Neutrophil (primary cell): ENCODE data around the gene GNG7.

Source experiments
- H3K27ac ChIP-seq: fragments of 200-600 bp; sonication (generic); 2 replicates; pipeline ENCODE4 v1.5.1; 2016; ENCODE audit warnings: mild to moderate bottlenecking, moderate library complexity
- H3K27me3 ChIP-seq: fragments of 200-600 bp; sonication (generic); 2 replicates; pipeline ENCODE4 v1.6.0; 2016; ENCODE audit warnings: mild to moderate bottlenecking
- H3K36me3 ChIP-seq: fragments of 200-600 bp; sonication (generic); 2 replicates; pipeline ENCODE4 v1.5.1; 2017
- H3K4me1 ChIP-seq, 2 experiments: fragments of 200-600 bp in 1 of 2; sonication (generic) in 1 of 2; 1 replicate in 1 of 2; 2 replicates in 1 of 2; pipeline versions ENCODE4 v1.5.1 to v1.6.1; 2013 to 2016; ENCODE audit warnings: low read depth in 1 of 2, low read length in 1 of 2, mild to moderate bottlenecking in 1 of 2, moderate library complexity in 1 of 2; ENCODE audit not compliant: control insufficient read depth in 1 of 2, insufficient read depth in 1 of 2
- H3K4me3 ChIP-seq, 2 experiments: fragments of 200-600 bp in 1 of 2; sonication (generic) in 1 of 2; 1 replicate in 1 of 2; 2 replicates in 1 of 2; pipeline ENCODE4 v1.5.1; 2013 to 2016; ENCODE audit warnings: low read depth in 1 of 2, low read length in 1 of 2, mild to moderate bottlenecking in 1 of 2, moderate library complexity in 1 of 2
- H3K9me3 ChIP-seq: fragments of 200-600 bp; sonication (generic); 2 replicates; pipeline ENCODE4 v1.5.1; 2016
- TF ChIP-seq, protein P1 (sequence below): fragments of 200-600 bp; sonication (generic); IDR thresholded peaks from 2 replicates; pipeline ENCODE4 v1.5.1; 2016; ENCODE audit warnings: antibody characterized with exemption

The GNG7 gene

GRCh38 chr19:2491130-2491801, 211.2 kb downstream of the GNG7 start:
- H3K36me3 ChIP-seq = no peaks in the 10 kb centered on the region
- no peaks in the 10 kb centered on the region for H3K9me3 ChIP-seq
- H3K4me3 ChIP-seq = no peak overlapping the region
- no peak overlapping the region for H3K27ac ChIP-seq
- TF ChIP-seq, protein P1, sequence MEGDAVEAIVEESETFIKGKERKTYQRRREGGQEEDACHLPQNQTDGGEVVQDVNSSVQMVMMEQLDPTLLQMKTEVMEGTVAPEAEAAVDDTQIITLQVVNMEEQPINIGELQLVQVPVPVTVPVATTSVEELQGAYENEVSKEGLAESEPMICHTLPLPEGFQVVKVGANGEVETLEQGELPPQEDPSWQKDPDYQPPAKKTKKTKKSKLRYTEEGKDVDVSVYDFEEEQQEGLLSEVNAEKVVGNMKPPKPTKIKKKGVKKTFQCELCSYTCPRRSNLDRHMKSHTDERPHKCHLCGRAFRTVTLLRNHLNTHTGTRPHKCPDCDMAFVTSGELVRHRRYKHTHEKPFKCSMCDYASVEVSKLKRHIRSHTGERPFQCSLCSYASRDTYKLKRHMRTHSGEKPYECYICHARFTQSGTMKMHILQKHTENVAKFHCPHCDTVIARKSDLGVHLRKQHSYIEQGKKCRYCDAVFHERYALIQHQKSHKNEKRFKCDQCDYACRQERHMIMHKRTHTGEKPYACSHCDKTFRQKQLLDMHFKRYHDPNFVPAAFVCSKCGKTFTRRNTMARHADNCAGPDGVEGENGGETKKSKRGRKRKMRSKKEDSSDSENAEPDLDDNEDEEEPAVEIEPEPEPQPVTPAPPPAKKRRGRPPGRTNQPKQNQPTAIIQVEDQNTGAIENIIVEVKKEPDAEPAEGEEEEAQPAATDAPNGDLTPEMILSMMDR = no peak
- peaks cover 93% of the 10 kb centered on the region for H3K27me3 ChIP-seq
- H3K4me1 ChIP-seq = peaks cover 27 to 32% of the 10 kb centered on the region in 2 experiments

DNA sequence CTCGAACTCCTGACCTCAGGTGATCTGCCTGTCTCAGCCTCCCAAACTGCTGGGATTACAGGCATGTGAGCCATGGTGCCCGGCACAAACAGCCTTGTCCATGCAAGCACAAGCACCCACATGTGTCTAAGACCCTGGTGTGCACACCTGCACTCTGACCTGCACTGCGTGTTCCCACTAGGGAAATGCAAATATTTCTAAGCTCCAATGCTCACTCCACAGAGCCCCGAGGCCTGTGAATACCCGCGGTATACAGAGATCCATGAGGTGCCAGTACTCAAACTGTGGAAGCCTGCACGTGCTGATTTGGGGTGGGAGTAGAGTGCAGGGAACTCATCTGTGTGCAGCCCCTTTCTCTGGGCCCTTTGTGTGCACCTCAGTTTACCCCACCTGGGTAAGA, 211.8 kb downstream of the GNG7 start:
- no peak overlapping the region for H3K4me3 ChIP-seq
- TF ChIP-seq, protein P1 = no peak
- H3K27ac ChIP-seq = no peak overlapping the region
- H3K36me3 ChIP-seq = no peaks in the 10 kb centered on the region
- peaks cover 25 to 32% of the 10 kb centered on the region in 2 experiments for H3K4me1 ChIP-seq
- H3K9me3 ChIP-seq = no peaks in the 10 kb centered on the region
- H3K27me3 ChIP-seq = peaks cover 89% of the 10 kb centered on the region

- Histone ChIP-seq H3K4me3 (no peak overlapping the region), H3K27ac (no peak overlapping the region), H3K36me3 (no peaks in the 10 kb centered on the region), H3K27me3 (peaks cover 76% of the 10 kb centered on the region), H3K4me1 (peaks cover 14 to 20% of the 10 kb centered on the region in 2 experiments), H3K9me3 (no peaks in the 10 kb centered on the region)
- TF ChIP-seq, protein P1 = no peak
Measured at GRCh38 chr19:2488942-2489731, 213.4 kb downstream of the GNG7 start.

DNA sequence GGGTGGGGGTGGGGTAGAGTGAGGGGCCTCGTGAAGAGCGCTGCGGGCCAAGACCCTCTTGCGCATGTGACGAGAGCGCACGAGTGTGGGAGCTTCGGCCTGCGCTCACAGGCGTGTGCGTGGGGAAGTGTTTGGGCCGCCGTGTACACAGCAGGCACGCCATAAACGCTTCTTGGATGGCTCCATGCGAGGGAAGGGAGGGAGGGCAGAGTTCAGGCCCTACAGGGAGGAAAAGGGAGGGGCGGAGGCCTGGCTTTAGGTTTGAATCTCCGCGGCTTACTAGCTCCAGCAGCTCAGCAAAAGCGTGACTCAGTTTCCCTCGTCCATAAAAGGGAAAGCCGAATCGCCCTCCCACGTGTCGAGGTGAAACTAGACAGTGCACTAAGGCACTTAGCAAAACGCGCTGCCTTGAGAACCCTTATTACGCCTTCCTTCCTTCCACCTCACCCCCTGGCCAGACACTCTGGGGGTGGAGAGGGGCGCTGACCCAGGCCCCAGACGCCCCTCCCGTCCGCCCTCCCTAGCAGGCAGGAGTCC, 214.0 kb downstream of the GNG7 start:
- no peak overlapping the region for H3K4me3 ChIP-seq

DNA sequence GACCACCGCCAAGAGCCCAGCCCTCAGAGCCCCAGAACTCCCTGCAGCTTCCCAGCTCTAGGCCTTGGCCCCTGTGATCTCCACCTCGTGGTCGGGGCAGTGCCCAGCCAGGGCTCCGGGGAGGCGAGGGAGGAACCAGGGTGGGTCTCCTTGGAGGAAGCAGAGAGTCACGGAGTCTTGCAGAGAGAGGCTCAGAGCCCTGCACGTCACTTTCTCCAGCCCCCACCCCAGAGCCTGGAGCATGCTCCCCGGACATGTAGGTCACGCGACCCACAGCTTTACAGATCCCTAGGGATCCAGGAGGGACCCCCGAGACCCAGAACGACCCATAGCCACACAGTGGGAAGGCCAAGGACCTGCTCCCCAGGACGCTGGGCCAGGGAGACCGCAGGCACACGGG, 214.7 kb downstream of the GNG7 start:
- Histone ChIP-seq H3K27ac (no peak overlapping the region), H3K4me1 (peaks cover 14 to 18% of the 10 kb centered on the region in 2 experiments), H3K4me3 (no peak overlapping the region), H3K36me3 (no peaks in the 10 kb centered on the region), H3K27me3 (peaks cover 63% of the 10 kb centered on the region), H3K9me3 (no peaks in the 10 kb centered on the region)
- TF ChIP-seq, protein P1 = no peak

More for the DNA sequence above, 214.0 kb downstream of the GNG7 start:
- peaks cover 14 to 18% of the 10 kb centered on the region in 2 experiments for H3K4me1 ChIP-seq
- no peaks in the 10 kb centered on the region for H3K9me3 ChIP-seq
- H3K27me3 ChIP-seq = peaks cover 69% of the 10 kb centered on the region
- no peak overlapping the region for H3K27ac ChIP-seq
- TF ChIP-seq, protein P1 = no peak
- H3K36me3 ChIP-seq = no peaks in the 10 kb centered on the region
